ENCODE measurements around the gene TMEM43.
A peak's percentile ranks its signal among the peaks of the same experiment; 100 is the strongest.

The TMEM43 gene

DNA sequence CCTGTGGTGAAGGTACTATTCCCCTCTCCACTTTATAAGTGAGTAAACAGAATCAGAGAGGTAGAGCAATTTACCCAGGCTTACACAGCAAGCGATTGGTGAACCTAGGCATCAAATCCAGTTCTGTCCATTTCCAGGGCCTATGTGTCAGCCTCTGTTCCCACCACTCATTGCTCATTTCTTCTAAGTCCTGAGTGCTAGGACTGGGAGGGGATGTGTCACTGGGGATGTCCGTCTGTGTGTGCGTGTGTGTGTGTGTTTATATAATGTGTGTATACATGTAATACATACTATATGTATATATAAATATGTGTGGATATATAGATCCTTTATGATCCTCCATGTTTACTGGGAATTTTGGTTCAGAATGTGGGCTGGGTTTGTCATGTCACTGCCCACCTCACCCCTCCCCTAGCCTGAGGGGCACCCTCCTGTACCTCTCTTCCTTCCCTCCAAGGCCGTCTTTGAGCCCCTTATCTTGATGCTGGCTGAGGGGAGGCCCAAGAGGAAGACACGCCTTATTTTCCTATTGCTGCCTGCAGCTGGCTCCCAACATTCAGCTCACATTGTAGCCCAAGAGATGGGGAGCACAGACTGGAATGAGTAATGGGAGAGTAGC, 2.1 kb downstream of the TMEM43 start:
- H3K36me3 Mint-ChIP-seq, result peaks cover 24% of the 10 kb centered on the region
- H3K4me1 Mint-ChIP-seq, result peaks cover 40% of the 10 kb centered on the region
- H3K9me3 Mint-ChIP-seq, result no peaks in the 10 kb centered on the region
- DNase-seq (ENCODE audit: low spot score in 2 of 2), result no peak
- no peak overlapping the region for H3K4me3 Mint-ChIP-seq
- no peak for ATAC-seq (ENCODE audit: low read depth)
- H3K27me3 Mint-ChIP-seq, result no peaks in the 10 kb centered on the region
- peak overlapping the region; percentile 95 for H3K27ac Mint-ChIP-seq

DNA sequence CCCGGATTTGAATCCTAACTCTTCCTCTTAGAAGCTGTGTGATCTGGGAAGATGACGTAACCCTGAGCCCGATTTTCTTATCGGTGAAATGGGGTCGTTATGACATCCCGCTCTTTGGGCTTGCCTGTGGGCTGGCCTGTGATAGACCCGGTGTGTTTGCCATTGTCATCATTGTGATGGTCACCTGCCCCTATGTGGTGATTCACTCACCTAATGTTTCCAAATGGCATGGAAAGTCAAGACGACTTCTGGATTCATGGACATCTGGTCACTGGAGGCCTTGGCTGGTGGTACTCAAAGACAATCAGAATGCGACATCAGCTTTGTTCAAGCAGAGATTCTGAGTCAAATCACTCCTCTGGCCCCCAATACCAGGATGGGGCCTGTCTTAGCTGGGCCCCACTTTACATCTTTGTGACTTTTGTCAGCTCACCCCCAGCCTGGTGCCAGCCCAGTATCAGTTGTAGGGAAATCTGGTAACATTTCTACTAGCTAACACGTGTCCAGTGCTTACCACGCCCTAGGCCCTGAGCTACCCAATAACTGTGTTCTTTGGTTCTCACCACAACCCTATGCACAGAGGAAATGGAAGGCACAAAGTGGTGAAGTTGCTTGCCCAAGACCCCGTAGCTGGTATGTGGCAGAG, 2.8 kb downstream of the TMEM43 start:
- Mint-ChIP-seq H3K27me3 (no peaks in the 10 kb centered on the region), H3K9me3 (no peaks in the 10 kb centered on the region), H3K27ac (no peak overlapping the region), H3K4me1 (peaks cover 38% of the 10 kb centered on the region), H3K4me3 (no peak overlapping the region), H3K36me3 (peaks cover 26% of the 10 kb centered on the region)
- DNase-seq (ENCODE audit: low spot score in 2 of 2) (no peak), ATAC-seq (ENCODE audit: low read depth) (no peak)

DNA sequence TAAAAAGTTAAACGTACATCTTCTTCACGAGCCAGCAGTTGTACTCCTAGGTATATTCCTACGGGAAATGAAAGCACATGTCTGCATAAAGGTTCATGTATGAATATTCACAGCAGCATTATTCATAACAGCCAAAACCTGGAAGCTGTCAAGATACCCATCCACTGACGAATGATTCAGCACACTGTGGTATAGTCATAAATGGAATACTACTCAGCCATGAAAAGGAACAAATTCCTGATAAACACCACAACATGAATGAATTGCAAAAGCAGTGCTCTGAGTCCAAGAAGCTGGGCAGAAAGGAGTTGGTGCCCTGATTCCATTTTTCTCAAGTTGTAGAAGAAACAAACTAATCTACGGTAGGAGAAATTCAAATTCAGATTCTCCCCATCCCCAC, 3.9 kb downstream of the TMEM43 start:
- H3K36me3 Mint-ChIP-seq, result peaks cover 32% of the 10 kb centered on the region
- peaks cover 34% of the 10 kb centered on the region for H3K4me1 Mint-ChIP-seq
- ATAC-seq (ENCODE audit: low read depth) (no peak), DNase-seq (ENCODE audit: low spot score in 2 of 2) (no peak)
- H3K27ac Mint-ChIP-seq, result no peak overlapping the region
- no peak overlapping the region for H3K4me3 Mint-ChIP-seq
- no peaks in the 10 kb centered on the region for H3K27me3 Mint-ChIP-seq
- no peaks in the 10 kb centered on the region for H3K9me3 Mint-ChIP-seq

DNA sequence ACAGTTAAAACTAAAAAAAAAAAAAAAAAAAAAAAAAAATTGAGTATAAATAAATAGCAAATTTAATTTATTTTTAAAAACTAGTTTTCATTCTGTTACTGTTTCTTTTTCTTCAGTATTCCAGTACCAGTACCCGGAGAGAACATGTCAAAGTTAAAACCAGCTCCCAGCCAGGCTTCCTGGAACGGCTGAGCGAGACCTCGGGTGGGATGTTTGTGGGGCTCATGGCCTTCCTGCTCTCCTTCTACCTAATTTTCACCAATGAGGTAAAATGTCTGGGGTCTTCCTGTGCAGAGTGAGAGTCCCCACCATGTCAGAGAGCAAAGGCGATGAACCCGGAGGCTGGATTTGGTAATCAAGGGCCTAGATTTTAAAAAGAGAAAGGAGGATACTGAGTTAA, 4.4 kb downstream of the TMEM43 start:
- no peak overlapping the region for H3K27ac Mint-ChIP-seq
- H3K27me3 Mint-ChIP-seq, result no peaks in the 10 kb centered on the region
- DNase-seq (ENCODE audit: low spot score in 2 of 2), result no peak
- no peaks in the 10 kb centered on the region for H3K9me3 Mint-ChIP-seq
- no peak for ATAC-seq (ENCODE audit: low read depth)
- H3K4me1 Mint-ChIP-seq, result peaks cover 30% of the 10 kb centered on the region
- peaks cover 35% of the 10 kb centered on the region for H3K36me3 Mint-ChIP-seq
- no peak overlapping the region for H3K4me3 Mint-ChIP-seq

DNA sequence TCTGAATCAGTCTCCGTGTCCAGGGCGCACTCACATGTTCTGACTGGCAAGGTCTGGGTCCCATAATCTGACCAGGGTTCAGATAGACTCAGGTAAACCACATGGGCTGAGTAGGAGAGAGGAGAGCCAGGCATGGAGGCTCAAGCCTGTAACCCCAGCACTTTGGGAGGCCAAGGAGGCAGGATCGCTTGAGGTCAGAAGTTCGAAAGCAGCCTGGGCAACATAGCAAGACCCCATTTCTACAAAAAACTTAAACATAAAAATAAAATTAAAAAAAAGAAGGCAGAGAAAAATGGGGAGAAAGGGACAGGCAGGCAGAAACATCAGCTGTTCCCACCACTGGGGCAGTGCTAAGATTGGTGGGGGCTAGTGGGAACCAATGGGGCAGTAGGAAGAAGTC, 5.4 kb downstream of the TMEM43 start:
- Mint-ChIP-seq H3K4me1 (peaks cover 30% of the 10 kb centered on the region), H3K9me3 (no peaks in the 10 kb centered on the region), H3K4me3 (no peak overlapping the region), H3K27ac (peak overlapping the region; percentile 15), H3K27me3 (no peaks in the 10 kb centered on the region), H3K36me3 (peaks cover 38% of the 10 kb centered on the region)
- no peak for ATAC-seq (ENCODE audit: low read depth)
- DNase-seq (ENCODE audit: low spot score in 2 of 2), result no peak

DNA sequence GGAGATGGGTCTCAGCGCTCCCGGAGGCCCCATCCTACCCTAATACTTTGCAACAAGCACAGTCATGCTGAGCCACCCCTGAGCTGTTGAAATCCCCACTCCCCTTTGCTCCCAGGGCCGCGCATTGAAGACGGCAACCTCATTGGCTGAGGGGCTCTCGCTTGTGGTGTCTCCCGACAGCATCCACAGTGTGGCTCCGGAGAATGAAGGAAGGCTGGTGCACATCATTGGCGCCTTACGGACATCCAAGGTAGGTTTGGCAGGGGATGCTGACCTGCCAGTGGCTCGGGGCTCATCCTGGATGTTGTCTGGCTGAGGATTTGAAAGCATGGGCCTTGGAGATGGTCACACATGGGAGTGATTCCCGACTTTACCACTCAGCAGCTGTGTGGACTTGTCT, 5.9 kb downstream of the TMEM43 start:
- no peak for ATAC-seq (ENCODE audit: low read depth)
- no peaks in the 10 kb centered on the region for H3K27me3 Mint-ChIP-seq
- no peaks in the 10 kb centered on the region for H3K9me3 Mint-ChIP-seq

DNA sequence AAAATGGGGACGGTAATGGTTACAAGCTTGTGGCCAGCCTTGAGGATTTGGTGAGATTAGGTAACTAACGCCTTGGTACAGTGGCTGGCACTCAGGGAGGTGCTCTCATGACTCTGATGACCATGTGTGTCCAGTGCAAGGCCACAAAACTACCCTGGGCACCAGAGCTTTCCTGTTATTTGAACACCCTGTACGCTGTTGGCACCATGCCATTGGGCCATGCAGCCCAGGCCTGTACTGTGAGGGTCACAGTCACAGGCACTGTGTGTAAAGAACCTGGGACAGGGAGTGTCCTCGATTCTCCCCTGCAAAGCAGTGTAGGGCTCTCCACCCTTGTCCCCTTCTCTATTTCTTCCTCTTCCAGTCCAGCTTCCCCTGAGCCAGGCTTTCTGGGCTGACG, 6.3 kb downstream of the TMEM43 start:
- ATAC-seq (ENCODE audit: low read depth) (no peak), DNase-seq (ENCODE audit: low spot score in 2 of 2) (no peak)
- Mint-ChIP-seq H3K9me3 (no peaks in the 10 kb centered on the region), H3K27me3 (no peaks in the 10 kb centered on the region), H3K4me1 (peaks cover 23% of the 10 kb centered on the region), H3K36me3 (peaks cover 42% of the 10 kb centered on the region), H3K4me3 (no peak overlapping the region), H3K27ac (no peak overlapping the region)

More for the DNA sequence above, 5.9 kb downstream of the TMEM43 start:
- Mint-ChIP-seq H3K4me1 (peaks cover 27% of the 10 kb centered on the region), H3K4me3 (no peak overlapping the region), H3K27ac (no peak overlapping the region), H3K36me3 (peaks cover 39% of the 10 kb centered on the region)
- DNase-seq (ENCODE audit: low spot score in 2 of 2), result no peak

DNA sequence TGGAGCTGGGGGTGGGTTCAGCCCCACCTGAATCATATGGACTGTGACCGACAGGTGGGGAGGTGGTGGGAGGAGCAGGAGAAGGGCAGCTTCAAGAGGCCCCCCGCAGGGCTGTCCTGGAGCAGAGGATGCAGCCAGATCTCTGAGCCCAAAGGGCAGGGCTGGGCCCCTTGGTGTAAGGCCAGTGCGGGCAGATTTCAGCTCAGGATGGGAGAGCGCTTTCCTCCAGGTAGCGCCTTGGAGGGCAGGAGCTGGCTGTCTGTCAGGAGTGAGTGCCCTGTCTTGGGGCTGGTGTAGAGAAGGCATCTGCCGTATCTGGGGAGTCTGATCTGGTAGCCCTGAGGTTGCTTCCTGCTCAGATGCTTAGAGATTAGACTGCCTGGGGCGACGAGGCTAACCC, 7.3 kb downstream of the TMEM43 start:
- H3K27ac Mint-ChIP-seq, result no peak overlapping the region
- peaks cover 42% of the 10 kb centered on the region for H3K36me3 Mint-ChIP-seq
- no peak overlapping the region for H3K4me3 Mint-ChIP-seq
- DNase-seq (ENCODE audit: low spot score in 2 of 2) (no peak), ATAC-seq (ENCODE audit: low read depth) (no peak)
- H3K9me3 Mint-ChIP-seq, result no peaks in the 10 kb centered on the region
- peaks cover 17% of the 10 kb centered on the region for H3K4me1 Mint-ChIP-seq
- H3K27me3 Mint-ChIP-seq, result no peaks in the 10 kb centered on the region

DNA sequence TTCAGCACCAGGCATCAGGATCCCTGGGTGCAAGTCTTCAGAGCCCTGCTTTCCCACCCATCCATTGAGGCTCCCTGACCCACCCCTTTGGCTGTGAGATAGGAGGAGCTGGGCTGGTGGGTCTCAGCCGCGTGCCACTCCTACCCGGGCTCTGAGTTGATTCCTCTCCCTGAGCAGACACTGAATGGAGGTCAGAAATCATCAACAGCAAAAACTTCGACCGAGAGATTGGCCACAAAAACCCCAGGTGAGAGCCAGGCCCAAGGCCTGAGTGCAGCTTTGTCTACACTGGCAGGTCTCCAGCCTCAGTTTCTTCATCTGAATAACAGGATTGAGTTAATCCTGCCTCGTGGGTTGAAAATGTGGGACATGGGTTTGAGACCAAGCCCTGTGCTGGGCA, 7.8 kb downstream of the TMEM43 start:
- Mint-ChIP-seq H3K4me1 (peaks cover 12% of the 10 kb centered on the region), H3K27me3 (no peaks in the 10 kb centered on the region), H3K27ac (no peak overlapping the region), H3K36me3 (peaks cover 42% of the 10 kb centered on the region), H3K9me3 (no peaks in the 10 kb centered on the region), H3K4me3 (no peak overlapping the region)
- DNase-seq (ENCODE audit: low spot score in 2 of 2), result no peak
- no peak for ATAC-seq (ENCODE audit: low read depth)

DNA sequence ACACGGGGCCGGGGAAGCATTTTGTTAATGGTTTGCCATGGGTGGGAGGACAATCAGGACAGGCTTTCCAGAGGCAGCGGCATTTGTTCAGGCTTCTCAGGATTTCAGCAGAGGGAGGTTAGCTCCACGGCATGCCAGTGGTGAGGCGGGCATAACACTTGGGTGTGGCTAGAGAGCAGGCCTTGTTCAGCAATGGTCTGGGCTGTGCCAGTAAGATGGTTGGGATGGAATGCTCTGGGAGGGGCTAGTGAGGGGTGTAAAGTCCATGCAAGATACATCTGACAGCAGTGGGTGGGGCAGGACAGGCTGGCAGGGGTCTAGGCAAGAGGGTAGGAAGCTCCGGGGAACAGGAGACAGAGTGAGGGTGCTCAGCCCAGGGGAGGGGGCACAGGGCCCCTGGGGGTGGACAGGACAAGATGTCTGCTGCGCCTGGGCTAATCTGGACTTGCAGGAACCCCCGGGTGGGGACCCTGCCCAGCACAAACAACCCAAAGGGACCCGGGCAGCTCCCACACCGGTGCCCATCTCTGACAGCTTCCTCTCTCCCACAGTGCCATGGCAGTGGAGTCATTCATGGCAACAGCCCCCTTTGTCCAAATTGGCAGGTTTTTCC, 8.4 kb downstream of the TMEM43 start:
- H3K27me3 Mint-ChIP-seq, result no peaks in the 10 kb centered on the region
- H3K36me3 Mint-ChIP-seq, result peaks cover 42% of the 10 kb centered on the region
- H3K27ac Mint-ChIP-seq, result no peak overlapping the region
- ATAC-seq (ENCODE audit: low read depth) (no peak), DNase-seq (ENCODE audit: low spot score in 2 of 2) (no peak)
- no peaks in the 10 kb centered on the region for H3K9me3 Mint-ChIP-seq
- no peak overlapping the region for H3K4me3 Mint-ChIP-seq
- peaks cover 6% of the 10 kb centered on the region for H3K4me1 Mint-ChIP-seq

DNA sequence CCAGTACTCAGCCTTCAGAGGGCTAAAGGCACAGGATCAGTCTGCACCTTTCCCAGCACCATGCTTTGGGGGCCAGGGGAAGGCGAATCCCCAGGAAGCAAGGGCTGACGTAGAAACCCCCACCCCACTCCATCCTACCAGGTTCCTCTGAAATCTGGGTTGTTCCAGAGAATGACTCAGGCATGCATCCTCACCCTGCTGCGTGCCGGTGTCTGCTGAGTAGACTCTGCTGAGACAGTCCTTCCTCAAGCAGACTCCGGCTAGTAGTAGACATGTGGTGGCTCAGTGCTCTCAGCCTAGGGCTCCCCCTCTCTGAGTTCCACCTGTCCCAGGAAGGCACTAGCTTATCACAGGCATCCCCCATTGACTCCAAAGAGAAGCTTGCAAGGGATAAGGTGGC, 9.0 kb downstream of the TMEM43 start:
- Mint-ChIP-seq H3K27ac (no peak overlapping the region), H3K9me3 (no peaks in the 10 kb centered on the region), H3K36me3 (peaks cover 37% of the 10 kb centered on the region), H3K4me1 (peaks cover 5% of the 10 kb centered on the region), H3K4me3 (no peak overlapping the region), H3K27me3 (no peaks in the 10 kb centered on the region)
- no peak for DNase-seq (ENCODE audit: low spot score in 2 of 2)
- no peak for ATAC-seq (ENCODE audit: low read depth)

DNA sequence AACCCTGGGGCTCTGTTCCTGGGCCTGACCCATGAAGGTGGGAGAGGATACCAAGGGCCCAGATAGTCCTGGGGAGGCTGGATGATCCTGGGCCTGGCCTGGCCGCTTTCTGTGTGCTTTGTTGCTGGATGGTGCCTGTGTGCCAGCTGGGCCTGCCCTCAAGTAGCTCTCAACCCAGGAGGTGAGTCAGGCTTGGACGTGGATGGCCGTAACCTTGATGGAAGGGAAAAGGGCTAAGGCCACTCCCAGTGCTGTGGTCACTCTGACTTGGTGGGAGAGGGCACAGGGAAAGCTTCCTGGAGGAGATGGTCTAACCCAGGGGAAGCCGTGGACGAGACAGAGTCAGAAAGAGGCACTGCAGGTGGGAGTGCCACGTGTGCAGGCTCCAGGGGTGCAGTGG, 9.4 kb downstream of the TMEM43 start:
- Mint-ChIP-seq H3K4me3 (no peak overlapping the region), H3K9me3 (no peaks in the 10 kb centered on the region), H3K27me3 (no peaks in the 10 kb centered on the region), H3K27ac (no peak overlapping the region), H3K4me1 (peaks cover 4% of the 10 kb centered on the region), H3K36me3 (peaks cover 35% of the 10 kb centered on the region)
- DNase-seq (ENCODE audit: low spot score in 2 of 2) (no peak), ATAC-seq (ENCODE audit: low read depth) (no peak)

DNA sequence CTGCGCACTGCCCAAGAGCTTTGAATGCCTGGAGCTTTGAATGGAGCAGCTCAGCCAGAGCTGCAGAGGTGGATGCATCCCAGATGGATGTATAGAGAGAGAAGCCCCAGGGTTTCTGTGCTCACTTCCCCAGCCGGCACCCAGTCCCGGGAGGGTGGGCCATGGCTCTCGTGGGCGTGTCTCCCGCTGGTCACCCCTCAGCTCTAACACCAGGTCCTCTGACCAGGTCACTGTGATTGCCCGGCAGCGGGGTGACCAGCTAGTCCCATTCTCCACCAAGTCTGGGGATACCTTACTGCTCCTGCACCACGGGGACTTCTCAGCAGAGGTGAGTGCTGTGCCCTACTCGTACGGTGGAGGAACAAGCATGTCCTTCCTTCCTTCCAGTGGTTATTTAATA, 10.7 kb downstream of the TMEM43 start:
- Mint-ChIP-seq H3K4me1 (no peaks in the 10 kb centered on the region), H3K27ac (no peak overlapping the region), H3K9me3 (no peaks in the 10 kb centered on the region), H3K4me3 (no peak overlapping the region), H3K36me3 (peaks cover 29% of the 10 kb centered on the region), H3K27me3 (no peaks in the 10 kb centered on the region)
- no peak for ATAC-seq (ENCODE audit: low read depth)
- no peak for DNase-seq (ENCODE audit: low spot score in 2 of 2)

DNA sequence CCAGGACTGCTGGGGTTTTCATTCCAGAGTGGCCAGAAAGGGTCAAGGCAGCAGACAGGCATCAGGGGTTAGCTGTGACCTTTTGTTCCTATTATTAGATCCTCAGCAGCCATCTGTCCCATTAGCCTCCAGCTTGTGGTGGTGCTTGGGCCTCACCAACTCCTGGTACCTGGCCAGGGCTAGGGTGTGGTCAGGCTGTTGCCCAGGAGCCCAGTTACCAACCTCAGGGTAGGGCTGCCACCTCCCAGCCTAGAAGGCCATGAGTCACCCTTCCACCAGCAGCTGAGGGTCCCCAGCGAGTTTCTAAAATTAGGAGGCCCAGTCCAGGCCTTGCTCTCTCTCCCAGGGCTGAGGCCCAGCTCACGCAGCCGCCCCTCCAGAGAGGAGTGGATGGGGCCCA, 12.2 kb downstream of the TMEM43 start:
- ATAC-seq (ENCODE audit: low read depth) (no peak), DNase-seq (ENCODE audit: low spot score in 2 of 2) (no peak)
- Mint-ChIP-seq H3K4me1 (no peaks in the 10 kb centered on the region), H3K27ac (no peak overlapping the region), H3K36me3 (peaks cover 33% of the 10 kb centered on the region), H3K4me3 (no peak overlapping the region), H3K9me3 (no peaks in the 10 kb centered on the region), H3K27me3 (no peaks in the 10 kb centered on the region)

DNA sequence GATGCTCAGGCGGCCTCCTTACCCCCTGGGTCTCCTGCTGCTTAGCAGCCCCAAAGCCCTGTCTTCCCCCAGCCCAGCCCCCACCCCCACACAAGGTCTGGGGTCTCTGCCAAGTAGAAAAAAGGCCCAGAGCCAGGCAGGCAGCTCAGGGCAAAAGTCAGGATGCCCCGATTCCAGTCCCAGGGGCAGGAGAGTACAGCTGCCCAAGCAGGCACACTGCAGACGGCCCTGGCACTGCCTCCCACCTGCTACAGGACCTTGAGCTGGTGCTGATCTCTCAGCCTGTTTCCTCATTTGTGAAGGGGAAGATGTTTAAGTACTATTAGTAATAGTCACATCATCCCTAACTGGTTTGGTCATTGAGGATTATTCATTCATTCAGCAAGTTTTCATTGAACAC, 12.6 kb downstream of the TMEM43 start:
- H3K4me1 Mint-ChIP-seq, result no peaks in the 10 kb centered on the region
- ATAC-seq (ENCODE audit: low read depth), result no peak
- no peak for DNase-seq (ENCODE audit: low spot score in 2 of 2)
- H3K9me3 Mint-ChIP-seq, result no peaks in the 10 kb centered on the region
- peak overlapping the region; percentile 57 for H3K27ac Mint-ChIP-seq
- H3K27me3 Mint-ChIP-seq, result no peaks in the 10 kb centered on the region
- H3K36me3 Mint-ChIP-seq, result peaks cover 31% of the 10 kb centered on the region
- no peak overlapping the region for H3K4me3 Mint-ChIP-seq
